Upper lobe of left lung (tissue), 4 donors: ENCODE data around the gene ANKRD13B.

Experiments
- CTCF ChIP-seq, 6 experiments: fragments of 450-650 bp in 4 of 6; fragments of 200-600 bp in 2 of 6; sonication (generic) in 2 of 6; IDR thresholded peaks; one replicate each; pipeline ENCODE4 v1.5.1; 2016 to 2019; ENCODE audit warnings: antibody characterized with exemption in 6 of 6
- EP300 ChIP-seq, 4 donors: sonication (generic); formaldehyde crosslinking; IDR thresholded peaks; one replicate each; pipeline ENCODE4 v1.5.1; 2017; ENCODE audit warnings: antibody characterized with exemption in 4 of 4, control low read depth in 2 of 4
- POLR2A ChIP-seq, 4 donors: fragments of 450-650 bp; IDR thresholded peaks; one replicate each; pipeline ENCODE4 v1.5.1; 2016 to 2017; ENCODE audit warnings: antibody characterized with exemption in 4 of 4, mild to moderate bottlenecking in 2 of 4
- POLR2AphosphoS5 ChIP-seq, 2 donors: sonication (generic); formaldehyde crosslinking; IDR thresholded peaks; one replicate each; pipeline ENCODE4 v1.5.1; 2017; ENCODE audit warnings: antibody characterized with exemption in 2 of 2

GRCh38 chr17:29573558-29573869 is 19.4 kb upstream of the ANKRD13B start:
- TF ChIP-seq CTCF (IDR thresholded peaks at IDR 0.05): no peak
- TF ChIP-seq EP300 (IDR thresholded peaks at IDR 0.05): no peak
- TF ChIP-seq POLR2A (IDR thresholded peaks at IDR 0.05): no peak
- no peak for TF ChIP-seq POLR2AphosphoS5 (IDR thresholded peaks at IDR 0.05)
